Measurements from ENCODE around the gene VPS35.
"Not testable (repeated sequence)": the region's sequence is repeated elsewhere in the genome, so short reads cannot be mapped to it uniquely, and the experiment has no call there.

VPS35 gene

DNA sequence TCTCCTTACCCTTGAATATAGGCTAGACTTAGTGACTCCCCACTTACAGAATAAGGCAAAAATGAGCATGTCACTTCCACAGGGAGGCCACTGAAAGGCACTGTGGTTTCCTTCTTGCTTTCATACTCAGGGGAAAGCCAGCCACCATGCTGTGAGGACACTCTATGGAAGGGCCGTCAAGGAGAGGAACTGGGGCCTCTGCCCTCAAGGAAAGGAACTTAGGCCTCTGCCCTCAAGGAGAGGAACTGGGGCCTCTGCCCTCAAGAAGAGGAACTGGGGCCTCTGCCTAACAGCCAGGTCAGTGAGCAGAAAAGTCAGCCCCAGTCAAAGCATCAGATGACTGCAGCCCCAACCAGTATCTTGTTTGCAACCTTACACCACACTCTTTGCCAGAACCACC, 30.1 kb downstream of the VPS35 start:
- intact Hi-C loops (cut with micrococcal nuclease), result no loop called here
- peaks cover 32% of the 10 kb centered on the region for H3K4me1 Mint-ChIP-seq (ENCODE audit: low read depth)
- H3K27ac Mint-ChIP-seq, result peak overlapping the region; percentile 72
- no peak overlapping the region for H3K4me3 Mint-ChIP-seq
- peaks cover 81% of the 10 kb centered on the region for H3K36me3 Mint-ChIP-seq (ENCODE audit: low read depth)
- no peaks in the 10 kb centered on the region for H3K9me3 Mint-ChIP-seq
- H3K27me3 Mint-ChIP-seq, result no peaks in the 10 kb centered on the region

DNA sequence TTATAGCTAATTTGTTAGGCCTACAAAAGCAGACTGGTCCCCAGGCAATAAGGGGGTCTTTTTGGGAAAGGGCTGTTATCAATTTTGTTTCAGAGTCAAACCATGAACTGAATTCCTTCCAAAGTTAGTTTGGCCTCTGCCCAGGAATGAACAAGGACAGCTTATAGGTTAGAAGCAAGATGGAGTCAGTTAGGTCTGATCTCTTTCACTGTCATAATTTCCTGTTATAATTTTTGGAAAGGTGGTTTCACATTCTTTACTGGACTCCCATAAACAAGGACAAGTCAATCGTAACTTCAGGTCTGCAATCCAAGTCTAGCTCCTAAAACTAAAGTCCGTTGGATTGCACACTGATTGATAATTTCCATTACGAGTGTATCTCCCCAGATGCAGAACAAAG, 37.7 kb downstream of the VPS35 start:
- Mint-ChIP-seq H3K27ac (no peak overlapping the region), H3K36me3 (ENCODE audit: low read depth) (peaks cover 51% of the 10 kb centered on the region), H3K9me3 (no peaks in the 10 kb centered on the region), H3K4me1 (ENCODE audit: low read depth) (peaks cover 4% of the 10 kb centered on the region), H3K27me3 (no peaks in the 10 kb centered on the region), H3K4me3 (no peak overlapping the region)
- intact Hi-C loops (cut with micrococcal nuclease), result no loop called here

DNA sequence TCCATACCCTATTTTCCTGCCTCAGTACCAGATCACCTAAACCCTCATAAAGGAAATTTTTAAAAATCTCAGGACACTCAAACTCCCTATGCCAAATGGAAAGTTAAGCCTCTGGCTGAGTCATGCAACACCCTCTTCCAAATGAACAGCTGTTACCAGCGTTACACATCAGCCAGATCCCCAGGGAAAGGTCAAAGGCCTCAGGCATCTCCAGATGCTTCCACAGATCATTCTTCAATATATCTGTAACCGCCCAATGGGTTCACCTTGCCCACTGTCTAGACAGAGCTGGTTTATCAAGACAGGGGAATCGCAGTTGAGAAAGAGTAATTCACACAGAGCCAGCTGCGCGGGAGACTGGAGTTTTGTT, 38.7 kb downstream of the VPS35 start:
- Mint-ChIP-seq H3K4me1 (ENCODE audit: low read depth) (no peaks in the 10 kb centered on the region), H3K9me3 (peaks cover 2% of the 10 kb centered on the region), H3K36me3 (ENCODE audit: low read depth) (peaks cover 40% of the 10 kb centered on the region), H3K27me3 (no peaks in the 10 kb centered on the region), H3K27ac (no peak overlapping the region), H3K4me3 (no peak overlapping the region)
- intact Hi-C loops (cut with micrococcal nuclease), result no loop called here

DNA sequence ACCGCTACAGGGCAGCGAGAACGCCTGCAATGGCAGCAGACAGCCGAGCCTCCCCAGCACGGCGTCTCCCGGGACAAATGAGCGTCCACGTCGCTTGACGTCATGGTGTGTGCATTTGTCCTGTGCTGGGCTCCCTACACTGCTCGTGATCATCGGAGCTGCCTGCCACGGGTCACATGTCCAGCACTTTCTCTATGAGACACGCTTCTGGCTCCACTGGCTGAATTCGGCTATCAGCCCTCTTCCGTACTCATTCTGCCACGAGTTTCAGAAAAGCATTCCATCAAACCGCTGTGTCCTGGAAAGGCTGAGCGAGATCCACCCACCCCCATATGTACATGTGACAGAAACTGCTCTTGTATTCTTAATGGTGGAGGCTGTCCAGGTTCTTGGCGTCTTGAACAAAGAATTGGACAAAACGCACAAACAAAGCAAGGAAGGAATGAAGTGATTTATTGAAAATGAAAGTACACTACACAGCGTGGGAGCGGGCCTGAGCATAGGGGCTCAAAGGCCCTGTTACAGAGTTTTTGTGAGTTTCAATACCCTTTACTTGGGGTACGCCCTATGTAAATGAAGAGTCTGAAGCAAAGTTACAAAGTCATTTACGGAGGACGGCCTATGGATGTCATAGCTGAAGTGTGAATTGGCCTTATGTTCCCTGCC, 39.3 kb downstream of the VPS35 start:
- Mint-ChIP-seq H3K9me3 (peaks cover 7% of the 10 kb centered on the region), H3K27me3 (no peaks in the 10 kb centered on the region), H3K27ac (no peak overlapping the region), H3K36me3 (ENCODE audit: low read depth) (peaks cover 39% of the 10 kb centered on the region), H3K4me3 (no peak overlapping the region), H3K4me1 (ENCODE audit: low read depth) (no peaks in the 10 kb centered on the region)
- intact Hi-C loops (cut with micrococcal nuclease), result no loop called here

DNA sequence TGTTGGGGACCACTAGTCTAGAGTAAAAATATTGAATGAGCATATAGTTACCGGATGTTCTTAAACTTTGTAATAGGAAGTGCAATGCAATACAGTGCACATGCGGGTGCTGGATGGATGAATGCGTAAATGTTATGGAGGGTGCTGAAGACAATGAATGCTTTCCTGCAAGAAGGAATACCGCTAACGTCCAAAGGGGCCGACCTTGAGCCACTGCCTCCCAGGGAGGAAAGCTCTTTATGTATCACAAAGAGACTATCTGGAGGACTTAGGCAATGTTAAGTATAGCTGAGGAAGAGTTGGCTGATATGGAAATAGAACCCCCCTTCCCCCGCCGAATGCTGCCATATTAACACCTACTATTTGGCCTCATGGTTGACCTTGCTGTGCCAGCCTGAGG, 40.3 kb downstream of the VPS35 start:
- no peak overlapping the region for H3K27ac Mint-ChIP-seq
- H3K9me3 Mint-ChIP-seq, result peaks cover 18% of the 10 kb centered on the region
- intact Hi-C loops (cut with micrococcal nuclease), result no loop called here
- H3K4me1 Mint-ChIP-seq (ENCODE audit: low read depth), result no peaks in the 10 kb centered on the region
- no peak overlapping the region for H3K4me3 Mint-ChIP-seq
- H3K36me3 Mint-ChIP-seq (ENCODE audit: low read depth), result peaks cover 49% of the 10 kb centered on the region
- no peaks in the 10 kb centered on the region for H3K27me3 Mint-ChIP-seq

DNA sequence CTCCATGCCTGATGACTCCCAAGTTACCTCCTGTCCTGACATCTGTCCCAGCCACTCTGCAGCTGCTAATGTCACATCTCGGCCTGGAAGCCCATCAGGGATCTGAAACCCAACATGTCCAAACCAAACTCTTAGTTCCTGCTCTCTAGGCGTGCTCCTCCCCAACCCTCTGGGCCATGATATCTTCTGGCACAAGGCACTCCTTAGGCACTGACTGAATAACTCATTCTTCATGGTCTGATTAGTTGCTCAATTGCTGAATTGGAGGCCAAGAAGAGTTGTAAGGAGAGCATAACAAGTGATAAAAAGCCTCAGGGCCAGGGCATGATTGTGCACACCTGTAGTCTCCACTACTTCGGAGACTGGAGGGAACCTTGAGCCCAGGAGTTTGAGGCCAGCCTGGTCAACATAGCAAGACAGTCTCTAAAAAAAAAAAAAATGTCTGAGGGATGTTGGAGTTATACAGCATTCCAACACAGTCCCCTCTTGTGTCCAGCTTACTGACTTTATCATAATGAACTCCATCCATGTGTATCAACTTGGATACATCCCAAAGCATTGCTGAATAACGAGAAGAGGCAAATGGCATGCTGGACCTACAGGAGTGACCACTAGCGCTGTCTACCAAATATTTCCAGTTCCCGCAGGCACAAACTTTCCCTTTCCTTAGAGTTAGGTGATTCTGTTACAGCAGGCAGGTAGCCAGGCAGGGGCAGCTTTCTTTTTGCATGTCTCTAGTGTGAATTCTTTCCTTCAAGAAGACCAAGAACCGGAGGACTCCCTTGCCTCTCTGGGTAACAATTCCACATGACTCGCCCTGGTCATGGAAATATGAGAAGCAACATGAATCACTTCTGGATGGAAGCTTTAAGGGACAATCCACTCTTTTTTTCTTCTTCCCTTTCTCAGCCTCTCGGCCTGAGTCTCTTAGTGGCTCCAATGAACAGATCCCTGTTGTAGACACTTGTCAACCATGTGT, 49.7 kb downstream of the VPS35 start:
- peak overlapping the region; percentile 21 for H3K27ac Mint-ChIP-seq
- intact Hi-C loops (cut with micrococcal nuclease), result no loop called here
- peaks cover 35% of the 10 kb centered on the region for H3K4me1 Mint-ChIP-seq (ENCODE audit: low read depth)
- H3K4me3 Mint-ChIP-seq, result no peak overlapping the region
- peaks cover 10% of the 10 kb centered on the region for H3K9me3 Mint-ChIP-seq
- no peaks in the 10 kb centered on the region for H3K27me3 Mint-ChIP-seq
- peaks cover 31% of the 10 kb centered on the region for H3K36me3 Mint-ChIP-seq (ENCODE audit: low read depth)

DNA sequence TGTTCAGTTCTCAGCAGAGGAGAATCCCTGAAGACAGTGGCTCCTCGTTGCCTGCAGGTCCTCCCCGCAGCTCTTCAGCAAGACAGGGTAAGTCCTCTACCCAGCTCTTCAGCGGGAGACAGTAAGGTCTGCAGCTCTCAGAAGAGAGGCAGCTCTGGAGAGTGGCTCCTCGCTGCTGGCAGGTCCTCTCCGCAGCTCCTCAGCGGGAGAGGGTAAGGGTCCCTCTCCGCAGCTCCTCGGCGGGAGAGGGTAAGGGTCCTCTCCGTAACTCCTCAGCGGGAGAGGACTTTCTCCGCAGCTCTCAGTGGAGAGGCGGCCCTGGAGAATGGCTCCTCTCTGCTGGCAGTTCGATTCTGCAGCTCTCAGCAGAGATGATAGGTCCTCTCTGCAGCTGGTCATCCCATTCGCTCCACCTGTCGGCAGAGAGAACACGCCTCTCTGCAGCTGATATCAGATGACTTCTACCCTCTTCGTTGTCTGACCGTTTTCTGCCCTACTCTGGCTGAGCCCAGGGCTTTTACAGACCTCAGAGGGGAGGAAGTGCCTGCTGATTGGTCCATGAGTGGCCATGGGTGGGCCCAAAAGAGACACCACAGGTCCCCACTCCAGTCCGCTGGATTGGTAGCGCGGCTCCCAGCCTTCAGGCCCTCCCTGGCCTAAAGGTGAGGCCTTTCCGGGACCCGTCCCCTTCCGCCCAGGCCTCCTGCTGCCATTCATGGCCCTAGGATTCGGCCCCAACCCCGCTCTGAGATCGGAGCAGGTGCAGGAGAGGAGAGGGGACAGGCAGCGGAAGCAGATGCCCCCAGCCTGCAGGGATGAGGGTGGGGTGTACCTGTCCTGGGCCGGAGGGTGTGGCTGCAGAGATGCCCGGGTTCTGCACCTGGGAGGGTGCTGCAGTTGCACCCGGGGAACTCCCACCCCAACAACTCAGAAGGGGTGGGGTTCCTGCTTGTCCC, 55.9 kb downstream of the VPS35 start:
- intact Hi-C loops (cut with micrococcal nuclease), result no loop called here
- no peak overlapping the region for H3K4me3 Mint-ChIP-seq

DNA sequence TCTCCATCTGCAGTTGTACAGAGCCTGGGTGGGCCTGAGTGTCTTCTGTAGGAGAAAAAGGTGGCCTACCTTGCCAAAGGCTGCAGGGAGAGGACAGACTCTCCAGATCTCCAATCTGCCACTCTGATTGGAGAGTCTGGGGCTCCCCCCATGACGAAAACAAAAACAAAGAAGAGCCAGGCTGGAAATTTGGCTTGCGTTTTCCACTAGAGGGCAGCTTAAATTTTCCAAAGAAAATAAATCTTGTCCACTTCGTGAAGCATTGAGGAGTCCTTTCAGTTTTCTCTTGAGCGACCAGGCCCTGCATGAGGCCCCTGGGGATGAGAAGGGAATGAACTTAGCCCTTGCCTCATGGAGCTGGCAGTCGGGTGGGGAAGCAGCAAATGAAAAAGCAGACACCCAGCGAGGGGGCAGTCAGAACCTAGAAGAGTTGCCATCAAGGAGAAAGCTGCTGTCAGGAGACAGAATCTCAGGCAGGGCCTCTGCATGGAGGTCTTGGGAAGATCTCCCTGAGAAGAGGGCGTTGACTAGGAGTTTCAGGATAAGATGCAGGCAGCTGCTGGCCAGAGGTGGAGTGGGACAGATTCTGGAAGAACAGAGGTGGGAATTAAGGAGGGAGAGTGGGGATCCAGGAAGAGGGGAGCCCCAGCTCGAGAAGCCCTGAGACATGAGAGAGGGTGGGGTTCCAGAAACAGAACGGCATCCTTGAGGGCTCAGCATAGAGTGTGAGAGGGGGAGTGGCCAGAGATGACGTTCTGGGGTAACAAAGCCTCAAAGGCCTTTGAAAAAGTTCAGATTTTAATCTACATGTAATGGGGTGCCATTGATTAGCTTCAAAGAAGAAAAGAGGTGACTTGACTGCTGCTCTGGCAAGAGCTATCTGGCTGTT, 59.4 kb downstream of the VPS35 start:
- Mint-ChIP-seq H3K4me3 (no peak overlapping the region), H3K9me3 (no peaks in the 10 kb centered on the region), H3K36me3 (ENCODE audit: low read depth) (no peaks in the 10 kb centered on the region), H3K27me3 (peaks cover 1% of the 10 kb centered on the region), H3K27ac (peak overlapping the region; percentile 8), H3K4me1 (ENCODE audit: low read depth) (peaks cover 11% of the 10 kb centered on the region)
- intact Hi-C loops (cut with micrococcal nuclease), result no loop called here

More for the DNA sequence above, 55.9 kb downstream of the VPS35 start:
- Mint-ChIP-seq H3K9me3 (no peaks in the 10 kb centered on the region), H3K4me1 (ENCODE audit: low read depth) (peaks cover 27% of the 10 kb centered on the region), H3K36me3 (ENCODE audit: low read depth) (peaks cover 6% of the 10 kb centered on the region), H3K27me3 (peaks cover 1% of the 10 kb centered on the region), H3K27ac (no peak overlapping the region)

DNA sequence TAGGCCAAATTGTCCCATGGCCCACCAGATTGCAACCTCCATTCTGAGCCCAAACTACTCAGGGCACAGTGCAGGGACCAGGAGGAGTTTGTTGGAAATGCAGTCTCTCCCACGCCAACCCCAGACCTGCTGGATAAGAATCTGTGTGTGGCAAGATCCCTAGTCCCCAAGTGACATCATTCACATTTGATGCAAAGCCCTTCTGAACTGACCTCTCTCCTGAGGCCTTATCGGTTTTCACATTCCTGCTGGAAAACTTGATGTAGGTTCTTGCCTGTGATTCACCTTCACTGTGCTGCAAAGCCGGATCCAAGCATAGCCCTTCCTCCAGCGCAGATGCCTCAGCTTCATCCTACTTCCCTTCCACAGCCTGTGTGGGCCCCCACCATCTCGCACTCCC, 61.2 kb downstream of the VPS35 start:
- peaks cover 1% of the 10 kb centered on the region for H3K27me3 Mint-ChIP-seq
- intact Hi-C loops (cut with micrococcal nuclease), result no loop called here
- H3K36me3 Mint-ChIP-seq (ENCODE audit: low read depth), result no peaks in the 10 kb centered on the region
- H3K4me1 Mint-ChIP-seq (ENCODE audit: low read depth), result peaks cover 11% of the 10 kb centered on the region
- no peaks in the 10 kb centered on the region for H3K9me3 Mint-ChIP-seq
- no peak overlapping the region for H3K27ac Mint-ChIP-seq
- H3K4me3 Mint-ChIP-seq, result no peak overlapping the region

DNA sequence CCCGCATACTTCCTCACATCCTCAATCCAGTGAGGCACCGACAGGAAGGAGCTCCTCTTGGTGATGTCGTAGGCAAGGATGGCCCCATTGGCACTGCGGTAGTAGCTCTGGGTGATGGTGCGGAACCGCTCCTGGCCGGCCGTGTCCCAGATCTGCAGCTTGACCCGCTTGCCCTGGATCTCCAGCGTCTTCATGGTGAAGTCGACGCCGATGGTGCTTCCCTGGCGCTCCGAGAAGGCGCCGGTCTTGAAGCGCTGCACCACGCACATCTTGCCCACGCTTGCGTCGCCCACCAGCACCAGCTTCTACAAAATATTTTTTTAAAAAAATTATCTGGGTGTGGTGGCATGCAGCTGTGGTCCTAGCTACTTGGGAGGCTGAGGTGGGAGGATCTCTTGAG, 62.3 kb downstream of the VPS35 start:
- H3K27me3 Mint-ChIP-seq; H3K9me3 Mint-ChIP-seq; H3K36me3 Mint-ChIP-seq (ENCODE audit: low read depth); H3K4me3 Mint-ChIP-seq; H3K27ac Mint-ChIP-seq; intact Hi-C loops (cut with micrococcal nuclease): not testable (repeated sequence)
- H3K4me1 Mint-ChIP-seq (ENCODE audit: low read depth), result peaks cover 22% of the 10 kb centered on the region

DNA sequence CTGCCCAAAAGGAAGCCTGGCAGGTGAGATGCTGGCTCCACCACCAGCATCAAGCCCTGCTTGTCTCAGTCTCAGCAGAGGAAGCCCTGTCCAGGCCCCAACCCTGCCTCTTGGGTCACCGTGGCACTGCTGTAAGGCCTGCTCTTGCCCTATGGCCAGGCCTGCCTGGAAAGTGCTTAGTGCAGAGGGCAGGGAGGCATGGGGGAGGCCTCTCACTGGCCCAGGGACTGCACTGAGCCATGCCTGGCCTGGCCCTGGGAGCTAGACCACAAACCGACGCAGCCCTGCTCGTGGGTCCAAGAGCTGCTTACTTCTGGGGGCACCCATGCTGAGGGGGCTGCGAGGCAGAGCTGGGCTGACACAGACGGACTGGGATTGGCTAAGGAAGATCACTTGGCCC, 64.1 kb downstream of the VPS35 start:
- H3K27ac Mint-ChIP-seq; intact Hi-C loops (cut with micrococcal nuclease); H3K4me3 Mint-ChIP-seq; H3K27me3 Mint-ChIP-seq; H3K9me3 Mint-ChIP-seq: not testable (repeated sequence)
- H3K4me1 Mint-ChIP-seq (ENCODE audit: low read depth), result peaks cover 33% of the 10 kb centered on the region
- H3K36me3 Mint-ChIP-seq (ENCODE audit: low read depth), result peaks cover 10% of the 10 kb centered on the region

DNA sequence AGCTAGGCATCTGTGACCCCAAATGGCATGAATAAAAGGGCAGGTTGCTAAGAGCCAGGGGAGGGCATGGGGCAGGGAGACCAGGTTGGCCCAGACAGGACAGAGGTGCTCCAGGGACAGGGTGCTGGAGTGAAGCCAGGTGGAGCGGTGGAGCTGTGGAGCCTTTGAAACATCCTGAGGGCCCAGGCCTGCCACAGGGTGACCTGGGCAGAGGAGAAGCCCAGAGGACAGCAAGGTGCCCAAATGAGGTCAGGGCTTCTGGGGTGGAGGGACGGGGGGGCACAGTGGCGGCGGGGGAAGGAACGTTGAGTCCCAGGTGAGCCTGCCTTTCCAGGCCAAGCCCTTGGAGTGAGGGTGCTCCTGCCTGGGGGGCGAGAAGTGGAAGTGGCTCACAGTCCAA, 65.3 kb downstream of the VPS35 start:
- H3K27me3 Mint-ChIP-seq; H3K9me3 Mint-ChIP-seq; intact Hi-C loops (cut with micrococcal nuclease); H3K4me3 Mint-ChIP-seq; H3K27ac Mint-ChIP-seq: not testable (repeated sequence)
- Mint-ChIP-seq H3K36me3 (ENCODE audit: low read depth) (peaks cover 10% of the 10 kb centered on the region), H3K4me1 (ENCODE audit: low read depth) (peaks cover 26% of the 10 kb centered on the region)

DNA sequence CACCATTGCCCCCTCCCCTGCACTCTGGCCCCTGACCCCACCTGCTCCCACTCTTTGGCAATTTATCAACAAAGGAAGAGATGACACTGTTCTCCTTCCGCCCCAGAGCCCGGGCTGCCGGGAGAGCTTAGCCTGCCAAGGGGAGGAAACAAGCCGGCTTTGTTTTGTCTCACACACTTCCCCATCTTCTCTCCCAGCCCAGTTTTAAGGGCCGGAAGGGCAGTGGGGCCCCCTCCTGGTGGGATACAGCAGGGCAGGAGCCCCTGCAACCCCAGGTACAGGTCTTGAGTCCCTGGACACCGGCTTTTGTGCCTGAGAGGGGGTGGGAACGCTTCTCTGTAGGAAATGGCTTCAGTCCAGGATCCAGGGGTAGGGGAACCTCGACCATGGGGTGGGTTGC, 65.7 kb downstream of the VPS35 start:
- H3K27me3 Mint-ChIP-seq; intact Hi-C loops (cut with micrococcal nuclease): not testable (repeated sequence)
- H3K4me3 Mint-ChIP-seq, result peak overlapping the region; percentile 34

More for the DNA sequence above, 65.7 kb downstream of the VPS35 start:
- Mint-ChIP-seq H3K36me3 (ENCODE audit: low read depth) (peaks cover 10% of the 10 kb centered on the region), H3K4me1 (ENCODE audit: low read depth) (peaks cover 26% of the 10 kb centered on the region)
- H3K27ac Mint-ChIP-seq, H3K9me3 Mint-ChIP-seq: not testable (repeated sequence)

All from dendritic cell treated with granulocyte-macrophage colony-stimulating factor and Interleukin-4, amounts not matched to agents 40 ng/mL and 50 ng/mL, for 4 days (primary cell).